ENCODE measurements around the gene ASIC4. TPM values are rescaled to one million over a fixed set of nuclear protein-coding genes. Genes with fewer than 3 reads are reported as not detected.
A peak's percentile ranks its signal among the peaks of the same experiment; 100 is the strongest.

The ASIC4 gene
- total and polyA plus RNA-seq, 2 of the 13 experiments (the other 11 are each of a cell fraction or from before 2014, with no cell fraction given): 0.03 TPM; not detected in 1

GRCh38 chr2:219561179-219562048 lies 47.1 kb downstream of the ASIC4 start (continued):
- TF ChIP-seq, protein P1, sequence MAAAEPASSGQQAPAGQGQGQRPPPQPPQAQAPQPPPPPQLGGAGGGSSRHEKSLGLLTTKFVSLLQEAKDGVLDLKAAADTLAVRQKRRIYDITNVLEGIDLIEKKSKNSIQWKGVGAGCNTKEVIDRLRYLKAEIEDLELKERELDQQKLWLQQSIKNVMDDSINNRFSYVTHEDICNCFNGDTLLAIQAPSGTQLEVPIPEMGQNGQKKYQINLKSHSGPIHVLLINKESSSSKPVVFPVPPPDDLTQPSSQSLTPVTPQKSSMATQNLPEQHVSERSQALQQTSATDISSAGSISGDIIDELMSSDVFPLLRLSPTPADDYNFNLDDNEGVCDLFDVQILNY (CRISPR knock-in tag; conservative IDR thresholded peaks at IDR 0.05): no peak
- TF ChIP-seq GLI4 (CRISPR knock-in tag; IDR thresholded peaks at IDR 0.05; ENCODE audit: borderline replicate concordance): 0 out of 2 replicates have a peak, but pooled peaks have one; percentile 52
- peak; percentile 11; the same call in 1 of the 2 replicates for TF ChIP-seq FOXA3 (CRISPR knock-in tag; IDR thresholded peaks at IDR 0.05)
- TF ChIP-seq MYC (CRISPR knock-in tag; IDR thresholded peaks at IDR 0.05; ENCODE audit: borderline replicate concordance): no peak; the same call in 1 of the 2 replicates
- TF ChIP-seq, protein P2, sequence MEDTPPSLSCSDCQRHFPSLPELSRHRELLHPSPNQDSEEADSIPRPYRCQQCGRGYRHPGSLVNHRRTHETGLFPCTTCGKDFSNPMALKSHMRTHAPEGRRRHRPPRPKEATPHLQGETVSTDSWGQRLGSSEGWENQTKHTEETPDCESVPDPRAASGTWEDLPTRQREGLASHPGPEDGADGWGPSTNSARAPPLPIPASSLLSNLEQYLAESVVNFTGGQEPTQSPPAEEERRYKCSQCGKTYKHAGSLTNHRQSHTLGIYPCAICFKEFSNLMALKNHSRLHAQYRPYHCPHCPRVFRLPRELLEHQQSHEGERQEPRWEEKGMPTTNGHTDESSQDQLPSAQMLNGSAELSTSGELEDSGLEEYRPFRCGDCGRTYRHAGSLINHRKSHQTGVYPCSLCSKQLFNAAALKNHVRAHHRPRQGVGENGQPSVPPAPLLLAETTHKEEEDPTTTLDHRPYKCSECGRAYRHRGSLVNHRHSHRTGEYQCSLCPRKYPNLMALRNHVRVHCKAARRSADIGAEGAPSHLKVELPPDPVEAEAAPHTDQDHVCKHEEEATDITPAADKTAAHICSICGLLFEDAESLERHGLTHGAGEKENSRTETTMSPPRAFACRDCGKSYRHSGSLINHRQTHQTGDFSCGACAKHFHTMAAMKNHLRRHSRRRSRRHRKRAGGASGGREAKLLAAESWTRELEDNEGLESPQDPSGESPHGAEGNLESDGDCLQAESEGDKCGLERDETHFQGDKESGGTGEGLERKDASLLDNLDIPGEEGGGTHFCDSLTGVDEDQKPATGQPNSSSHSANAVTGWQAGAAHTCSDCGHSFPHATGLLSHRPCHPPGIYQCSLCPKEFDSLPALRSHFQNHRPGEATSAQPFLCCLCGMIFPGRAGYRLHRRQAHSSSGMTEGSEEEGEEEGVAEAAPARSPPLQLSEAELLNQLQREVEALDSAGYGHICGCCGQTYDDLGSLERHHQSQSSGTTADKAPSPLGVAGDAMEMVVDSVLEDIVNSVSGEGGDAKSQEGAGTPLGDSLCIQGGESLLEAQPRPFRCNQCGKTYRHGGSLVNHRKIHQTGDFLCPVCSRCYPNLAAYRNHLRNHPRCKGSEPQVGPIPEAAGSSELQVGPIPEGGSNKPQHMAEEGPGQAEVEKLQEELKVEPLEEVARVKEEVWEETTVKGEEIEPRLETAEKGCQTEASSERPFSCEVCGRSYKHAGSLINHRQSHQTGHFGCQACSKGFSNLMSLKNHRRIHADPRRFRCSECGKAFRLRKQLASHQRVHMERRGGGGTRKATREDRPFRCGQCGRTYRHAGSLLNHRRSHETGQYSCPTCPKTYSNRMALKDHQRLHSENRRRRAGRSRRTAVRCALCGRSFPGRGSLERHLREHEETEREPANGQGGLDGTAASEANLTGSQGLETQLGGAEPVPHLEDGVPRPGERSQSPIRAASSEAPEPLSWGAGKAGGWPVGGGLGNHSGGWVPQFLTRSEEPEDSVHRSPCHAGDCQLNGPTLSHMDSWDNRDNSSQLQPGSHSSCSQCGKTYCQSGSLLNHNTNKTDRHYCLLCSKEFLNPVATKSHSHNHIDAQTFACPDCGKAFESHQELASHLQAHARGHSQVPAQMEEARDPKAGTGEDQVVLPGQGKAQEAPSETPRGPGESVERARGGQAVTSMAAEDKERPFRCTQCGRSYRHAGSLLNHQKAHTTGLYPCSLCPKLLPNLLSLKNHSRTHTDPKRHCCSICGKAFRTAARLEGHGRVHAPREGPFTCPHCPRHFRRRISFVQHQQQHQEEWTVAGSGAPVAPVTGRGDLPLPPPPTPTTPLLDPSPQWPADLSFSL (CRISPR knock-in tag; IDR thresholded peaks at IDR 0.05): no peak; the same call in 1 of the 2 replicates
- TF ChIP-seq REL (CRISPR knock-in tag; conservative IDR thresholded peaks at IDR 0.05): peak; percentile 32; the same call in 1 of the 2 replicates
- peak; percentile 18; the same call in 1 of the 2 replicates for TF ChIP-seq THAP9 (CRISPR knock-in tag; IDR thresholded peaks at IDR 0.05; ENCODE audit: borderline replicate concordance)
- TF ChIP-seq ETV5 (CRISPR knock-in tag; IDR thresholded peaks at IDR 0.05; ENCODE audit: borderline replicate concordance): no peak
- TF ChIP-seq ZKSCAN8 (CRISPR knock-in tag; IDR thresholded peaks at IDR 0.05; ENCODE audit: borderline replicate concordance): no peak
- TF ChIP-seq AGO1 (IDR thresholded peaks at IDR 0.05; ENCODE audit: low read depth, low read length, poor library complexity, severe bottlenecking): peak; percentile 46
- TF ChIP-seq MTF2 (CRISPR knock-in tag; IDR thresholded peaks at IDR 0.05; ENCODE audit: borderline replicate concordance): no peak
- TF ChIP-seq MTA1 (CRISPR knock-in tag; IDR thresholded peaks at IDR 0.05; ENCODE audit: borderline replicate concordance): peak; percentile 13; the same call in 1 of the 2 replicates
- peak; percentile 78; the same call in 1 of the 2 replicates for TF ChIP-seq FLYWCH1 (CRISPR knock-in tag; IDR thresholded peaks at IDR 0.05)
- TF ChIP-seq NCOA1 (CRISPR knock-in tag; IDR thresholded peaks at IDR 0.05): peak; percentile 81; the same call in 1 of the 2 replicates
- no peak for TF ChIP-seq MBD4 (IDR thresholded peaks at IDR 0.05; ENCODE audit: borderline replicate concordance, low read length)
- TF ChIP-seq JARID2 (CRISPR knock-in tag; IDR thresholded peaks at IDR 0.05; ENCODE audit: insufficient replicate concordance): no peak
- 0 out of 2 replicates have a peak, but pooled peaks have one; percentile 66 for TF ChIP-seq ZNF709 (CRISPR knock-in tag; IDR thresholded peaks at IDR 0.05)
- TF ChIP-seq ZSCAN29 (CRISPR knock-in tag; conservative IDR thresholded peaks at IDR 0.05): peak; percentile 45; the same call in 1 of the 2 replicates

Data from HepG2 (cell line).